Karpas-422 (cell line): ENCODE measurements around the gene CARD10. TPM values are rescaled to one million over a fixed set of nuclear protein-coding genes. Genes with fewer than 3 reads are reported as not detected.

Experiments
- DNase-seq: peaks from one replicate; pipeline ENCODE4 v3.0.0-alpha.2; 2015
- H2AFZ ChIP-seq: fragments of 200-600 bp; sonication (generic); 2 replicates; pipeline ENCODE4 v1.6.1; 2014; ENCODE audit warnings: antibody characterized with exemption, low read length, mixed read lengths
- H3K27ac ChIP-seq: fragments of 200-600 bp; sonication (generic); 2 replicates; pipeline ENCODE4 v1.5.1; 2014; ENCODE audit warnings: mild to moderate bottlenecking, low read length, moderate library complexity
- H3K27me3 ChIP-seq: fragments of 200-600 bp; sonication (generic); 2 replicates; pipeline ENCODE4 v1.6.1; 2014; ENCODE audit warnings: low read length, mixed read lengths
- H3K36me3 ChIP-seq: fragments of 200-600 bp; sonication (generic); 2 replicates; pipeline ENCODE4 v1.6.1; 2014; ENCODE audit warnings: low read length, mixed read lengths; ENCODE audit not compliant: insufficient read depth
- H3K4me1 ChIP-seq: fragments of 200-600 bp; sonication (generic); 2 replicates; pipeline ENCODE4 v1.6.1; 2014; ENCODE audit warnings: mild to moderate bottlenecking, low read length, mixed read lengths
- H3K4me2 ChIP-seq: fragments of 200-600 bp; sonication (generic); 2 replicates; pipeline ENCODE4 v1.6.1; 2014; ENCODE audit warnings: low read length, low read depth, mild to moderate bottlenecking; ENCODE audit not compliant: poor library complexity, severe bottlenecking
- H3K4me3 ChIP-seq: fragments of 200-600 bp; sonication (generic); 2 replicates; pipeline ENCODE4 v1.5.1; 2014; ENCODE audit warnings: mild to moderate bottlenecking, antibody characterized with exemption, low read length, mixed read lengths
- H3K79me2 ChIP-seq: fragments of 200-600 bp; sonication (generic); 2 replicates; pipeline ENCODE4 v1.6.1; 2014; ENCODE audit warnings: mild to moderate bottlenecking, low read length, mixed read lengths
- H3K9ac ChIP-seq: fragments of 200-600 bp; sonication (generic); 2 replicates; pipeline ENCODE4 v1.6.0; 2014; ENCODE audit warnings: low read length
- H3K9me2 ChIP-seq: fragments of 200-600 bp; sonication (generic), shearing (Covaris generic); replicated peaks from 2 replicates; pipeline ENCODE4 v1.6.0; 2014; ENCODE audit warnings: mild to moderate bottlenecking, low read length, moderate library complexity; ENCODE audit not compliant: insufficient read depth
- H3K9me3 ChIP-seq: fragments of 300-700, 200-600 bp; sonication (generic); 2 replicates; pipeline ENCODE4 v1.6.1; 2014; ENCODE audit warnings: low read length, mixed read lengths
- H4K20me1 ChIP-seq: fragments of 200-600 bp; sonication (generic); 2 replicates; pipeline ENCODE4 v1.6.1; 2014; ENCODE audit warnings: mild to moderate bottlenecking, antibody characterized with exemption, low read length, low read depth; ENCODE audit not compliant: insufficient read depth
- total RNA-seq: library from RNA; depleted of rRNA; stranded (reverse); fragments of >200 nt; shearing (Covaris generic); gene quantifications from 2 replicates; pipeline ENCODE4 v1.2.3, GENCODE V29; 2014; ENCODE audit warnings: low replicate concordance; rRNA removed

CARD10 gene, protein sequence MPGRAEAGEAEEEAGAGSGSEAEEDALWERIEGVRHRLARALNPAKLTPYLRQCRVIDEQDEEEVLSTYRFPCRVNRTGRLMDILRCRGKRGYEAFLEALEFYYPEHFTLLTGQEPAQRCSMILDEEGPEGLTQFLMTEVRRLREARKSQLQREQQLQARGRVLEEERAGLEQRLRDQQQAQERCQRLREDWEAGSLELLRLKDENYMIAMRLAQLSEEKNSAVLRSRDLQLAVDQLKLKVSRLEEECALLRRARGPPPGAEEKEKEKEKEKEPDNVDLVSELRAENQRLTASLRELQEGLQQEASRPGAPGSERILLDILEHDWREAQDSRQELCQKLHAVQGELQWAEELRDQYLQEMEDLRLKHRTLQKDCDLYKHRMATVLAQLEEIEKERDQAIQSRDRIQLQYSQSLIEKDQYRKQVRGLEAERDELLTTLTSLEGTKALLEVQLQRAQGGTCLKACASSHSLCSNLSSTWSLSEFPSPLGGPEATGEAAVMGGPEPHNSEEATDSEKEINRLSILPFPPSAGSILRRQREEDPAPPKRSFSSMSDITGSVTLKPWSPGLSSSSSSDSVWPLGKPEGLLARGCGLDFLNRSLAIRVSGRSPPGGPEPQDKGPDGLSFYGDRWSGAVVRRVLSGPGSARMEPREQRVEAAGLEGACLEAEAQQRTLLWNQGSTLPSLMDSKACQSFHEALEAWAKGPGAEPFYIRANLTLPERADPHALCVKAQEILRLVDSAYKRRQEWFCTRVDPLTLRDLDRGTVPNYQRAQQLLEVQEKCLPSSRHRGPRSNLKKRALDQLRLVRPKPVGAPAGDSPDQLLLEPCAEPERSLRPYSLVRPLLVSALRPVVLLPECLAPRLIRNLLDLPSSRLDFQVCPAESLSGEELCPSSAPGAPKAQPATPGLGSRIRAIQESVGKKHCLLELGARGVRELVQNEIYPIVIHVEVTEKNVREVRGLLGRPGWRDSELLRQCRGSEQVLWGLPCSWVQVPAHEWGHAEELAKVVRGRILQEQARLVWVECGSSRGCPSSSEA
- total RNA-seq: not detected in 2 replicates

DNA sequence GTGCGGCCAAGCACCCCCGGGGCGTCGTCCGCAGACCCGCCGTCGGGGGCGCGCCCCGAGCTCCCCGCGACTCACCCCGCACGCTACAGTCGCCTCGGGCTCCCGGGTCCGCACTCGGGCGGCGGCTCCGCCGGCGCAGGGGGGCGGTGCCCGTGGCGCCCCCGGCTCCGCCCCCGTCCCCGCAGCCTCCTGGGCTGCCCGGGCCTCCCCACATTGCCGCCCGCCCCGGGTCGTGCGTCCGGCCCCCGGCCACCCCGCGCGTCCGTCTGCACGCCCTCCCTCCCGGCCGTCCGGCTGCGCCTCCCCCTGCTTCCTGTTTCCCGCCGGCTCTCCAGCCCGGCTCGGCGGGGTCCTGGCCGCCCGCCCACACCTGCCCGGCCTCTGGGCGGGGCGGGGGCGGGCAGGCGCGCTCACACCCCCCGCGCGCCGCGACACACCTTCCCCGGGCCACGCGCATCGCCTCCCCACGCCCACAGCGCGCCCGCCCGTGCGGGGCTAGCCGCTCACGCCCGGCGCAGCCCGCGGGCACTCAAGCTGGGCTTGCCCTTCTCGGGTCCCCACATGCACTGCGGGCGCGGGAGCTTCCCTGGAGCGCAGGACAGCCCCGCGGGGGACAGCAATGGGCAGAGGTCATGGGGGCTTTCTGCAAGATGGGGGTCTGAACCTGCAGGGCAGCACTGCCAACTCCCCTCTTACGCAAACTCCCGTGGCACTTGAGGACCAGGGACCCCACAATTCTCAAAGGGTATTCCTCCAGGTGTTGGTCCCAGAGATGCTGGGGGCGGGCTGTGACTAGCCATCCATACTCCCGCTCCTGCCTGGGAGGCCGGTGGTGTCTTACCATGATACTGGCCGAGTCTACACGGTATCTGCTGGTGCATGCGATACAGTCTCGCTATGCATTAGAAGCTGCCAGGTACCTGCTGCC lies at the start of gene CARD10:
CARD10 (minus strand) TSS at position 148 of the 928 bp plus-strand sequence. CDS start 215 bp downstream, outside the sequence.
- Histone ChIP-seq H3K9me3 (no peaks in the 10 kb centered on the region), H3K27me3 (no peaks in the 10 kb centered on the region), H3K4me1 (no peaks in the 10 kb centered on the region), H3K4me3 (no peak within 1 kb of the TSS), H3K27ac (no peak within 1 kb of the TSS), H3K9me2 (no peaks in the 10 kb centered on the region), H3K9ac (no peak within 1 kb of the TSS), H2AFZ (no peak within 1 kb of the TSS), H4K20me1 (no peaks in the 10 kb centered on the region), H3K36me3 (no peaks in the 10 kb centered on the region), H3K79me2 (no peaks in the 10 kb centered on the region), H3K4me2 (no peak within 1 kb of the TSS)
- DNase-seq: no peak

DNA sequence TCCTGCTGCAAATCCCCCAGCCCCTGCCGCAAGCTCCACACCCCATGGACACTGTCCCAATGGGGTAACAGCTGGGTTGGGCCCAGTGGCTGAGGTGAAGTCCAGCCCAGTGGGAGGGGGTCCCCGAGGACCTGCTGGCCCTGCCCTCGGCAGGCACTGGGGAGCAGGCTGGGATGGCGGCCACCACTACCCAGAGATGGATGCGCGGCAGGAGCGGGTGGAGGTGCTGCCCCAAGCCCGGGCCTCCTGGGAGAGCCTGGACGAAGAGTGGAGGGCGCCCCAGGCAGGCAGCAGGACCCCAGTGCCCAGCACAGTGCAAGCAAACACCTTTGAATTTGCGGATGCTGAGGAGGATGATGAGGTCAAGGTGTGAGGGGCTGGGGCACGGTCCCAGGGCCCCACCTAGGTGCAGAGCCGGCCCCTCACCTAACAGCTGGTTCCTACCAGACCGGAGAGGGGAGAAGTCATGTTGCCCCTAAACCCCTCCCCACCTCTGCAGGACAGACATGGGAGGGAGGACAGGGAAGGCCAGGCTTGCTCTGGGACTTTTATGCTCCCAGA lies 49.3 kb upstream of the CARD10 start:
- no peak overlapping the region for H2AFZ ChIP-seq
- H3K79me2 ChIP-seq: no peaks in the 10 kb centered on the region
- no peak overlapping the region for H3K27ac ChIP-seq
- H3K27me3 ChIP-seq: no peaks in the 10 kb centered on the region
- no peak overlapping the region for H3K4me3 ChIP-seq
- no peaks in the 10 kb centered on the region for H3K9me2 ChIP-seq
- no peaks in the 10 kb centered on the region for H4K20me1 ChIP-seq
- H3K4me1 ChIP-seq: peaks cover 5% of the 10 kb centered on the region
- no peak for DNase-seq
- no peak overlapping the region for H3K4me2 ChIP-seq
- H3K36me3 ChIP-seq: no peaks in the 10 kb centered on the region
- H3K9ac ChIP-seq: no peak overlapping the region
- no peaks in the 10 kb centered on the region for H3K9me3 ChIP-seq

DNA sequence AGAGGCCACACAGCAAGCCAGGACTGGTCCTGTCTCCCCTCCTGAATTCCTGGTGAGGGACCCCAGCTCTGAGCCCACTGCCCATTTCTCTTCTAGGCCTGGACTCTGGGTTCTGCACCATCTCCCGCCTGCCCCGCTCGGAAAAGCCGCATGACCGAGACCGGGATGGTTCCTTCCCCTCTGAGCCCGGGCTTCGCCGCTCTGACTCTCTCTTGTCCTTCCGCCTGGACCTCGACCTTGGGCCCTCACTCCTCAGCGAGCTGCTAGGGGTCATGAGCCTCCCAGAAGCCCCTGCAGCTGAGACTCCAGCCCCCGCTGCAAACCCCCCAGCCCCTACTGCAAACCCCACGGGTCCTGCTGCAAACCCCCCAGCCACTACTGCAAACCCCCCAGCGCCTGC lies 48.8 kb upstream of the CARD10 start:
- no peaks in the 10 kb centered on the region for H4K20me1 ChIP-seq
- no peak overlapping the region for H3K9ac ChIP-seq
- H3K4me3 ChIP-seq: no peak overlapping the region
- no peak for DNase-seq
- H3K4me2 ChIP-seq: no peak overlapping the region
- no peaks in the 10 kb centered on the region for H3K9me2 ChIP-seq
- H3K27me3 ChIP-seq: no peaks in the 10 kb centered on the region
- H3K9me3 ChIP-seq: no peaks in the 10 kb centered on the region
- H3K4me1 ChIP-seq: peaks cover 10% of the 10 kb centered on the region
- H2AFZ ChIP-seq: no peak overlapping the region
- H3K36me3 ChIP-seq: no peaks in the 10 kb centered on the region
- H3K27ac ChIP-seq: no peak overlapping the region
- no peaks in the 10 kb centered on the region for H3K79me2 ChIP-seq

DNA sequence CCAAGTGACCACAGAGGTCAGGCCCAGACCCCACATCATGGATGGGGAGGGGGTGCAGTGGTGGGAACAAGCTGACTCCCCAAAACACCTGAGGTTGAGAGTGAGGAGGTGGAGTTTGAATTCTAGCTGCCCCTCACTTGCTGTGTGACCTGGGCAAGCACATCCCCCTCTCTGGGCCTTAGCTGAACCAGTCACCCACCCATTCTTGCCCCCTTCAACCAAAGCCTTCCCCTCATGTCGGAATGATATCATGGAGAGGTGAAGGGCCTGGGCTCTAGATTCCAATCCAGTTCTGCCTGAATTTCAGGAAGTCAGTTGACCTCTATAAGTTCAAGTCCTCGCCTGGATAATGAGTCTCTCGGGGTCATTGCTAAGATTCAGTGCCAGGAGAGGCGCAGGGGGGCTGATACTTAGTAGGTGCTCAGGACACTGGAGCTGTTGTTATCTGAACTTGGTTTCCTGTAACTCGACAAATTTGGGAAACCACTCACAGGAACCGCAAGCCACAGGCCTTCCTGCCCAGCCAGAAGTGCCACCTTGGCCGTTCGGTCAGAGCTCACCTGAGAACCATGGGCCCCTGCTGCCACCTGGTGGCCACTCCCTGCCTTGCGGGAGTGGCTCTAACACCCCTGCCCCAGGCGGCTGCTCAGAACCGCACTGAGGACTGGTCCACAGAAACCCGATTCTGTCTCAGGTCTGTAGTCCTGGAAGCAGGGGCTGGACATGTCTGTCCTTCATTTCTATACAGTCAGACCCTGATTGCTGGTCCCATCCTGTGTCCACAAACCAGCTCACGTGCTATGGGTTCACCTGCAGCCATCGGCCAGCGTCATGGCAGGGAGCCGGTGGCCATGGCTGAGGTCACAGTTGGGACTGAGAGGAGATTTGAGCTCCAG lies 47.9 kb upstream of the CARD10 start:
- H3K9ac ChIP-seq: no peak overlapping the region
- H4K20me1 ChIP-seq: no peaks in the 10 kb centered on the region
- H3K9me2 ChIP-seq: no peaks in the 10 kb centered on the region
- no peak overlapping the region for H3K4me3 ChIP-seq
- H2AFZ ChIP-seq: no peak overlapping the region
- H3K27me3 ChIP-seq: no peaks in the 10 kb centered on the region
- no peaks in the 10 kb centered on the region for H3K79me2 ChIP-seq
- H3K4me2 ChIP-seq: no peak overlapping the region
- no peaks in the 10 kb centered on the region for H3K36me3 ChIP-seq
- H3K9me3 ChIP-seq: no peaks in the 10 kb centered on the region
- H3K4me1 ChIP-seq: peaks cover 10% of the 10 kb centered on the region
- H3K27ac ChIP-seq: no peak overlapping the region
- peak; percentile 93 for DNase-seq

DNA sequence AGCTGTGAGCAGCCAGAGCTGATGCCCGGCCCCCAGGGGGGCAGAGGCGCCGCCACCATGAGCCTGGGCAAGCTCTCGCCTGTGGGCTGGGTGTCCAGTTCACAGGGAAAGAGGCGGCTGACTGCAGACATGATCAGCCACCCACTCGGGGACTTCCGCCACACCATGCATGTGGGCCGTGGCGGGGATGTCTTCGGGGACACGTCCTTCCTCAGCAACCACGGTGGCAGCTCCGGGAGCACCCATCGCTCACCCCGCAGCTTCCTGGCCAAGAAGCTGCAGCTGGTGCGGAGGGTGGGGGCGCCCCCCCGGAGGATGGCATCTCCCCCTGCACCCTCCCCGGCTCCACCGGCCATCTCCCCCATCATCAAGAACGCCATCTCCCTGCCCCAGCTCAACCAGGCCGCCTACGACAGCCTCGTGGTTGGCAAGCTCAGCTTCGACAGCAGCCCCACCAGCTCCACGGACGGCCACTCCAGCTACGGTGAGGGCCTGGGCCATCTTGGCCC lies 47.2 kb upstream of the CARD10 start:
- Histone ChIP-seq H3K36me3 (no peaks in the 10 kb centered on the region), H3K27me3 (no peaks in the 10 kb centered on the region), H3K79me2 (no peaks in the 10 kb centered on the region), H4K20me1 (no peaks in the 10 kb centered on the region), H3K4me1 (peaks cover 10% of the 10 kb centered on the region), H3K9ac (no peak overlapping the region), H3K4me3 (no peak overlapping the region), H3K9me3 (no peaks in the 10 kb centered on the region), H3K9me2 (no peaks in the 10 kb centered on the region), H3K4me2 (no peak overlapping the region), H2AFZ (no peak overlapping the region), H3K27ac (no peak overlapping the region)
- no peak for DNase-seq

DNA sequence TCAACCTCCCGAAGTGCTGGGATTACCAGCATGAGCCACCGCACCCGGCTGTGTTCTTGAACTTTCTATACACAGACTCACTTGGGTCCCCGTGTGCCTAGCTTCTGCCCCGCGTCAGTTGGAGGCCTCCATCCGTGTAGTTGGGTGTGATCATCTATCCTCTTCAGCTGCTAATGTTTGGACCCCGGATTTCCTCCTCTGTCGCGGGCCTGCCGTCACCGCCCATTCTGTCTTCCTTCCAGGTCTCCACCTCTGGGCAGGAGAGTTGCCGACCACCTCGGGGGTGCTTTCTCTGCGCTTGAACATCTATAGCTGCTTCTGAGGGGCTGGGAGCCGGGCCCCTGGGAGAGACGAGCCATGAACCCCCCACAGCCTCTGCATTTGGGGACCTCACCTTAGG lies 46.6 kb upstream of the CARD10 start:
- H3K4me3 ChIP-seq: no peak overlapping the region
- no peaks in the 10 kb centered on the region for H3K79me2 ChIP-seq
- H3K36me3 ChIP-seq: no peaks in the 10 kb centered on the region
- no peak overlapping the region for H2AFZ ChIP-seq
- no peaks in the 10 kb centered on the region for H3K9me3 ChIP-seq
- H3K9me2 ChIP-seq: no peaks in the 10 kb centered on the region
- H3K9ac ChIP-seq: no peak overlapping the region
- no peak overlapping the region for H3K27ac ChIP-seq
- H3K27me3 ChIP-seq: no peaks in the 10 kb centered on the region
- no peaks in the 10 kb centered on the region for H4K20me1 ChIP-seq
- H3K4me1 ChIP-seq: peaks cover 10% of the 10 kb centered on the region
- no peak for DNase-seq
- H3K4me2 ChIP-seq: no peak overlapping the region
